NCI-H2107 treated with DMSO at 0.1 percent for 48 hours (cell line): ENCODE results near the gene MCHR1.

Source experiments
- DNase-seq: peaks from one replicate; lab custom pipeline; 2025; ENCODE audit not compliant: unreplicated experiment; lab: John Stamatoyannopoulos, UW

MCHR1 gene

GRCh38 chr22:40679249-40679963, at the start of gene MCHR1:
MCHR1 (plus strand) TSS chr22:40679484; CDS start chr22:40679653, 169 bp downstream.
- no peak for DNase-seq

GRCh38 chr22:40631925-40632324, 47.4 kb upstream of the MCHR1 start:
- no peak for DNase-seq

- DNase-seq: no peak
Measured at GRCh38 chr22:40633036-40633435, 46.2 kb upstream of the MCHR1 start.

- no peak for DNase-seq
Measured at GRCh38 chr22:40634119-40634903, 45.0 kb upstream of the MCHR1 start.

GRCh38 chr22:40635043-40635939, 44.0 kb upstream of the MCHR1 start:
- DNase-seq: no peak

- DNase-seq: no peak
Measured at GRCh38 chr22:40635940-40636379, 43.3 kb upstream of the MCHR1 start.

GRCh38 chr22:40636380-40637182, 42.7 kb upstream of the MCHR1 start, which contains the start of gene MRTFA:
MRTFA (minus strand) TSS chr22:40636719.
- peak; percentile 95 for DNase-seq

- DNase-seq: no peak
Measured at GRCh38 chr22:40637183-40638150, 41.8 kb upstream of the MCHR1 start.

GRCh38 chr22:40638261-40638660, 41.0 kb upstream of the MCHR1 start:
- no peak for DNase-seq

- no peak for DNase-seq
Measured at GRCh38 chr22:40641269-40641668, 38.0 kb upstream of the MCHR1 start.

GRCh38 chr22:40642316-40642715, 37.0 kb upstream of the MCHR1 start:
- no peak for DNase-seq

GRCh38 chr22:40645579-40646197, 33.6 kb upstream of the MCHR1 start:
- DNase-seq: no peak

GRCh38 chr22:40648386-40648785, 30.9 kb upstream of the MCHR1 start:
- DNase-seq: peak; percentile 6

- DNase-seq: no peak
Measured at GRCh38 chr22:40651057-40651456, 28.2 kb upstream of the MCHR1 start.

GRCh38 chr22:40651563-40652501, 27.5 kb upstream of the MCHR1 start:
- DNase-seq: peak; percentile 70

GRCh38 chr22:40653361-40653760, 25.9 kb upstream of the MCHR1 start:
- no peak for DNase-seq

GRCh38 chr22:40654522-40655167, 24.6 kb upstream of the MCHR1 start:
- DNase-seq: peak; percentile 8
